ENCODE results near the gene CD300LF.

CD300LF gene

GRCh38 chr17:74697515-74697914 is 15.2 kb downstream of the CD300LF start:
- DNase-seq (ENCODE audit: low read depth): no peak
- TF ChIP-seq CTCF (IDR thresholded peaks at IDR 0.05; ENCODE audit: insufficient read depth, low read depth, low read length, missing control alignments): no peak

DNA sequence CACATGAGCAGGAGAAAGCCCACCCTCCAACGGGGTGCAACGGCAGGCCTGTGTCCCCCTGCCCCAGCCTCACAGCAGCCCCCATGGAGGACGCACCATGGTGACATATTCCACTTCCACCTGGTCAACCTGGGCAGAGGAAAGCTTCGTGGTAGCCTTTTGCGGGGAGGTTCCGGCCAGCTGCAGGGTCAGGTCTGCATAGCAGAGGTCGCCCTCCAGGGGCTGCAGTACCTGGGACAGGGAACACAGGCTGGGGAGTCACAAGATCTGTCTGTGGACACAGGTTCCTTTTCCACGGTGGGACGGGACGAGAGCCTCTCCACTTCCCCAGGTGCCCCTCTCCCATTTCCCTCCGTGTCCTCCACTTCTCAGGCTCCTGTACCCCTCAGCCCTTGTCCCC is 17.1 kb downstream of the CD300LF start:
- DNase-seq (ENCODE audit: low read depth): no peak
- no peak for TF ChIP-seq CTCF (IDR thresholded peaks at IDR 0.05; ENCODE audit: insufficient read depth, low read depth, low read length, missing control alignments)
- H3K4me3 ChIP-seq (ENCODE audit: low read length): no peak overlapping the region

More at GRCh38 chr17:74697515-74697914, 15.2 kb downstream of the CD300LF start:
- no peak overlapping the region for H3K4me3 ChIP-seq (ENCODE audit: low read length)

GRCh38 chr17:74694081-74694480 is 18.6 kb downstream of the CD300LF start:
- no peak for DNase-seq (ENCODE audit: low read depth)
- H3K4me3 ChIP-seq (ENCODE audit: low read length): no peak overlapping the region
- TF ChIP-seq CTCF (IDR thresholded peaks at IDR 0.05; ENCODE audit: insufficient read depth, low read depth, low read length, missing control alignments): no peak

- TF ChIP-seq CTCF (IDR thresholded peaks at IDR 0.05; ENCODE audit: insufficient read depth, low read depth, low read length, missing control alignments): no peak
- H3K4me3 ChIP-seq (ENCODE audit: low read length): no peak overlapping the region
- no peak for DNase-seq (ENCODE audit: low read depth)
These were observed 21.6 kb downstream of the CD300LF start for GRCh38 chr17:74691151-74691550.

GRCh38 chr17:74690409-74690825 is 22.3 kb downstream of the CD300LF start:
- no peak for TF ChIP-seq CTCF (IDR thresholded peaks at IDR 0.05; ENCODE audit: insufficient read depth, low read depth, low read length, missing control alignments)
- no peak overlapping the region for H3K4me3 ChIP-seq (ENCODE audit: low read length)
- DNase-seq (ENCODE audit: low read depth): no peak

GRCh38 chr17:74687886-74688285 is 24.8 kb downstream of the CD300LF start:
- H3K4me3 ChIP-seq (ENCODE audit: low read length): no peak overlapping the region
- TF ChIP-seq CTCF (IDR thresholded peaks at IDR 0.05; ENCODE audit: insufficient read depth, low read depth, low read length, missing control alignments): no peak

DNA sequence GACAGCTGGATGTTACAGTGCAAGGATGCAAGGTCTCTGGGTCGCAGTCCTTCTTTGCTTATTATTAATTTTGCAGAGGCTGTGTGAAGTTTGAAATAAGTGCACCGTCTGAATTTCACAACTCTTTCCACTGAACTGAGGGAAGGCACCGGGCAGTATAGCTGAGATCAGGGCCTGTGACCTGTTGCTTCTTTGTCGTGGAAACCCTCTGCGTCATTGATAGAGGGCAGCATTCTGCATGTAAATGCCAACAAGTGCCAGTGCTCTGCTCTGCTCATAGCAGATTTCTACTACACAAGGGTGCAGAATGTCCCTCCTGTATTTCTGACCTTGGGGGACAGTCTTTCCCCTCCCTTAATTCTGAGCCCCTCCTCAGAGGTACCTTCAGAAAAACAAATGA is 26.0 kb downstream of the CD300LF start:
- no peak overlapping the region for H3K4me3 ChIP-seq (ENCODE audit: low read length)

More at GRCh38 chr17:74687886-74688285, 24.8 kb downstream of the CD300LF start:
- DNase-seq (ENCODE audit: low read depth): no peak

More for the DNA sequence above, 26.0 kb downstream of the CD300LF start:
- DNase-seq (ENCODE audit: low read depth): no peak
- no peak for TF ChIP-seq CTCF (IDR thresholded peaks at IDR 0.05; ENCODE audit: insufficient read depth, low read depth, low read length, missing control alignments)

All from epithelial cell of esophagus (primary cell).